GM18907 (cell line): ENCODE data around the gene CD38.
"Not testable (repeated sequence)": the region's sequence is repeated elsewhere in the genome, so short reads cannot be mapped to it uniquely, and the experiment has no call there.

Source experiments
- ATAC-seq: cut with Tn5 transposase; IDR thresholded peaks from one replicate; pipeline ENCODE4 v1.9.1; 2021; ENCODE audit warnings: mild to moderate bottlenecking, moderate library complexity; ENCODE audit not compliant: unreplicated experiment

Gene CD38

GRCh38 chr4:15778289-15779241 is at the start of gene CD38:
Gene CD38, plus strand, starts transcription at chr4:15778328. Its CDS starts 87 bp downstream, at chr4:15778415.
- ATAC-seq, result peak; percentile 76

DNA sequence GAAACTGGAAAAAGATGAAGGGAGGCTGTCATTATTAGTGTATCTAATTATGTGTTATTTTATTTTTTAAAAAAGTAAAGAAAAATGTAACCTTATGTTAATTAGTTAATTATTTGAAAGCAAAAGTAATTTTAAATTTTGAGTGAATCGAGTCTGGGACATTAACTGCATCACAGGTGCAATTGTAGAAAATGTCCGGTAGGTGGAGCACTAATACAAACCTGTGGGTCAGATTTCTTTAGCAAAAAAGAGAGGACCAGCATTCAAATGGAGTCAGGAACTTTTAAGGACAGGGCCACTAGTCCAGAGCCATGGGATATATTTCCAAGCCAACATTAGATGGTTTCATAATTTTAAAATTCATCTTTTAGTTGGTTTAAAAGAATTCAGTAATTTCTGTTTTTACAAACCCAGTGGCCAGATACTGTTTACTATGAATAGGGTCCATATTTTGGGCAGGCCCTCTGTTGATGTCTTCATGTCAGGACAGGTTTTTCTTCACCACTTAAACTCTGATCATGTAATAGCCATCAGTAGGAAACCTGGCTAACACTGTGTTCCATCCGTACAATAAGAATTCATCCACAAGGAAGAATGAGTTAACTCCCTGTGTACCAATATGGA is 48.1 kb upstream of the CD38 start:
- peak; percentile 64 for ATAC-seq

GRCh38 chr4:15733061-15733460 is 45.1 kb upstream of the CD38 start:
- not testable (repeated sequence) for ATAC-seq

DNA sequence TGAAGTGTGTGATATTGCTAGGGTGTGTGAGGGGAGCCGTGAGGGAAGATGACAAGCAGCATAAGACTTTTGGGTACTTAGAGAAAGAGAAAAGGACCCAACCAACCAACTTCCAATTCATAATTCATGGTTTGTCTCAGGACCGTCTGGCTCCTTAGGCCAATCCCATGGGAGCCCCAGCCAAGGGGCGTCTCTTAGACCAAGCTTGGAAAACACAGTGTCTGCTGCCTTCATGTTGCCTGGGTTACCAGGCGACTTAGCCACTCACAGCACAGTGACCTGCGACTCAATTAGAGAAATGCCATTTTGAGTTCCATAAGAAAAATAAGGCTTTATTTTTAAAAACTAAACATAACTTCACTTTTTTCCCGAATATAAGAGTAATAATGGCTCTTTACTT is 42.6 kb upstream of the CD38 start:
- no peak for ATAC-seq

GRCh38 chr4:15736514-15737050 is 41.5 kb upstream of the CD38 start:
- no peak for ATAC-seq

- no peak for ATAC-seq
These were observed 40.9 kb upstream of the CD38 start for GRCh38 chr4:15737255-15737654.

GRCh38 chr4:15738877-15739276 is 39.3 kb upstream of the CD38 start:
- ATAC-seq, result no peak

GRCh38 chr4:15740764-15741404 is 37.2 kb upstream of the CD38 start:
- no peak for ATAC-seq

DNA sequence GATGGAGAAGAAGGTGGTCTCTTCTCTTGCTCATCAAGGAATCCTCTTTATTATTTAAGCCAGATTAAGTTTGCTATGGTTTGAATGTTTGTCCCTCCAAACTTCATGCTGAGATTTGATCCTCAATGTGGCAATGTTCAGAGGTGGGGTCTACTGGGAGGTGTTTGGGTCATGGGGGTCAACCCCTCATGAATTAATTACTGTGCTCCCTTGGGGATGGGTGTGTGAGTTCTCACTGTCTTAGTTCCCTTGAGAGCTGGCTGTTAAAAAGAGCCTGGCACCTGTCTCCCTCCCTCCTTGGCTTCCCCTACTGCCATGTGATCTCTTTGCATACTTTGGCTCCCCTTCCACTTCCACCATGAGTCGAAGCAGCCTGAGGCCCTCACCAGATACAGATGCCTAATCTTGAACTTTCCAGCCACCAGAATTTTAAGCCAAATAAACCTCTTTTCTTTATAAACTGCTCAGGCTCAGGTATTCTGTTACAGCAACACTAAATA is 36.0 kb upstream of the CD38 start:
- no peak for ATAC-seq

DNA sequence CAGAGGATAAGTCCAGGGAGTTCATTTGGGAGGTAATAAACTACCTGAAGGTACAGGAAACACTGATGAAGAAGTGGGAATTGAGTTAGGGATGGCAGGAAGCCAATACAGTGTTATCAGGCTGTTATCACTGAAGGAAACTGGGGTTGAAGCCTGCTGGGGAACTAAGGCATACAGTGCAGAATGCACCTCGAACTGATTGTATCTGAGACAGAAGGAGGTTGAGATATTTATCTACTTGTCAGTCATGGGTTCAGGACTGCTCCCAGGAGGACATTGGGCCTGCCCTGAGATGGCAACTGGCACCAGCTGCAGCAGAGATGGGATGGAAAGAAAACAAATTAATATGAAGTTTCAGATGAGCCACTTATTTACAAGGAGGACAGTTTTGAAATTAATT is 35.5 kb upstream of the CD38 start:
- ATAC-seq, result no peak

DNA sequence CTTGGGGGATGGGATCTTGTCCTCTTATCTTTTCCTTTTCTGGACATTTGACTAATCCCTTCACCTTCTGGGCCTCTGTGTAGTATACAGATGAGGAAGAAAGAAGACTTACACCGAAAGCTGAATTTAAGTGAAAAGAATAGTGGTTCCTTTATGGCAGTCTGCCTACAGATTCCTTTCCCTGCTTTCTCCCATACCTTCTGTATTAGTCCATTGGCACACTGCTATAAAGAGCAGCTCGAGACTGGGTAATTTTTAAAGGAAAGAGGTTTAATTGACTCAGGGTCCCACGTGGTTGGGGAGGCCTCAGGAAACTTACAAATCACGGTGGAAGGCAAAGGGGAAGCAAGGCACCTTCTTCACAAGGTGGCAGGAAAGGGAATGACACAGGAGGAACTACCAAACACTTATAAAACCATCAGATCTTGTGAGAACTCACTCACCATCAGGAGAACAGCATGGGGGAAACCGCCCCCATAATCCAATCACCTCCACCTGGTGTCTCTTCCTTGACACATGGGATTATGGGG is 34.0 kb upstream of the CD38 start:
- ATAC-seq, result no peak

DNA sequence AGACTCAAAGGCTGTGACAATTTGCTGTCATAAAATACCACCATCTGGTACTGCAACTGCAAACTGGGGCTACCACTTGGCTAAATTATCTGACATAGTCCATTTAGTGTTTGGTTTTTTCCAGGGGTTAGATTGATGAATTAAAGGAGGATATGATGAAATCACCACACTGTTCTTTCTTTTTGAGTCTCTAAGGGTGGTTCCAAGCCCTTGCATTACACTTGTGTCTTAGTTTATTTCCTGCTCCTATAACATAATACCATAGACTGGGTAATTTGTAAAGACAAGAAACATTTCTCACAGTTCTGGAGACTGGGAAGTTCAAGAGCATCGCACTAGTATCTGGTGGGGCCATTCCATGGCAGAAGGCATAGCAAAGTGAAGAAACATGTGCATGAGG is 32.0 kb upstream of the CD38 start:
- ATAC-seq, result no peak

GRCh38 chr4:15749001-15749400 is 29.1 kb upstream of the CD38 start:
- ATAC-seq, result no peak

DNA sequence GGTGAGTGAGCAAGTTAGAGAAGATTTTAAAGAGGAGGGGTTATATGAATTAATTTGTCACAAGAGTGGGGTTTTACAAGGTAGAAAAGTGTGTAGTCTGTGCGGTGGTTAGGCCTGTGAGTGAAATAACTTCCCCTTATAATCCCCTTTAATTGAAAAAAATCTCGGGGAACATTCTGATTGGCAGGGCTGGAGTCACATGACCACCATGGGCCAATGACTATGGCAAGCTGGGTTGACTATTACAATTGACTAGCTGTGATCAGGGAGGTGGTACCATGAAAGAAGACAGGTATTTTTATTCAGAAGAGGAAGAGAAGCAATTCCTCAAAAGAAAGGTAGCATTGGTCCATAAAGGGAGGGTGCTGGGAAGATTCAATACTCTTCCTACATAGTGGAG is 27.0 kb upstream of the CD38 start:
- no peak for ATAC-seq

DNA sequence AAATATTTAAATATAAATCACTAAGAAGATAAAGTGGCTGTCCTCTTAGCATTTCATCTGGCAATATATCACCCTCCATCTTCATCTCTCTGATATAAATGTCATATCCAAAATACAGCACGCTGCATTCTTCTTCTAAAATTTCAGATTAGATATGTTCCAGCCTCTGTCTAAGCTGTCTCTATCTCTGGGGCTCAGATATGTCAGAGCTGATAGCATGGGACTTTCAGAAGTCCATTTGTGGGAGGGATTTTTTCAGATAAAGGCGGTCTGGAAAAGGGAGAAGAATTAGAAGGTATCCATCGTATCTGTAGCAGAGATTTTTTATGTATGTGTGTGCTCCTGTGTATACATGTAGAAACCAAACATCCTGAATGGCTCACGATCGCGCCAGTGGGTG is 25.0 kb upstream of the CD38 start:
- no peak for ATAC-seq

DNA sequence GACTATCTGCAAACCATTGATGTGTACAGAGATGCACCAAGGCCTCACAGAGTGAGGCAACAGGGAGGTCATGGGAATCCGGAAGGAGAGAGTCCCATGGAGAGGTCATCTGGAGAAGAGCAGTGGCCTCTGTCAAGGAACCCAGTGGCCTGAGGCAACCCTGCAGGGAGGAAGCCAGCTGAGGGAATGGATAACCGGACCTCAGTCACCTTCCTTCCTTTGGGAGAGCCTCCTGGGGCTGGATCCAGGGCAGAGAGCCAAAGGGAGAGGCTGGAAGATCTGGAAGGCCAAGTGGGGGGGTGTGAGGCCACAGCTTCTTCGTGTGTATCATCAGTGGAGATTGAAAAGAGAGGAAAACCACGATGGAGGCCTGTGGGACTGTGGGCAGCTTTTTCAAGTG is 24.3 kb upstream of the CD38 start:
- no peak for ATAC-seq

DNA sequence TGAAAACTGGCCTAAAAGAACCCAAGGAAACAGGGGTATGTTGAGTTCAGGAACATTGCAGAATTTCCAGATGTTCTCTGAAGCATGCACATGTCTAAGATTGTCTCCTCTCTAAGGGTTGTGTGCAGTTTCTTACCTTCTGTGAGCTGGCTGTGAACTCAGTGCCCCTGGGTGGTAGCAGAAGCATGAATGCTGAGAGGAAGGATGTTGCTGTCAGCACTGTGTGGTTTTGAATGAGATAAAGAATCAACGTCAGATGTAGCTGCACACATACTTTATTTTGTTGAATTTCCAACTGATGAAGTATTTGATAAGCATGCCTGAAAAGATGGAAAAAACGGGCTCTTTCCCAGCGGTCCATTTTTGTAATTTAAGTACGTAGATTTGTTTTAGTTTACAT is 23.8 kb upstream of the CD38 start:
- no peak for ATAC-seq

DNA sequence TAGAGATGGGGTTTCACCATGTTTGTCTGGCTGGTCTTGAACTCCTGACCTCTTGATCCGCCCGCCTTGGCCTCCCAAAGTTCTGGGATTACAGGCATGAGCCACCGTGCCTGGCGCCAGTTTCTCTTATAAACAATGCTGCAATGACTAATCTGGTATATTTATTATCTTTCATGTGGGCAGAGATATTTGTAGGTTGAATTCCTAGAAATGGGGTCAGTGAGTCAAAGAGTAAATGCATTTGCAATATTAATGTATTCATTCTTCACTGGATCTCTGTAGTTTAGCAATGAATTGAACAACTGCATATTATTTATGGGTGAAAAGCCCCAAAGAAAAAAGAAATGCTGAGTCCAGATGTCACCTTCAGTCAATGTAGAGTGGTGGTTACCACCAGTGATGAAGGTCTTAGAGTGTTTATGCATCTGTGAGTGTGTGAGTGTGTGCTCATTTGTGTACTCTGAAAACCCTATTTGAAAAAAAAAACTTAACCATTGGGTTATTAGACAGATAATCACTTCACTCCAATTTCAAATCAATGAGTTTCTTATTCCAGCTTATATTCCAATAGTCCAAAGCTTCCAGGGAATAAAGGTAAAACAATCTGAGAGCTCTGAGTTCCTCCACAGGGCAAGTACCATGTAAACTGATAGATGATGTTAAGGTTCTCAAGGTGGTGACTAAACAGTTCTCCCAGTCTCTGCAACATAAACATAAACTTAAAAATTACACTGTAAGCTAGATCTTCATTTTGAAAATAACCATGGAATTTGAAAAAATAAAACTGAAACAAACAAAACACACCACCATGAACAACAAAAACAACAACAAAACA is 22.6 kb upstream of the CD38 start:
- peak; percentile 28 for ATAC-seq

DNA sequence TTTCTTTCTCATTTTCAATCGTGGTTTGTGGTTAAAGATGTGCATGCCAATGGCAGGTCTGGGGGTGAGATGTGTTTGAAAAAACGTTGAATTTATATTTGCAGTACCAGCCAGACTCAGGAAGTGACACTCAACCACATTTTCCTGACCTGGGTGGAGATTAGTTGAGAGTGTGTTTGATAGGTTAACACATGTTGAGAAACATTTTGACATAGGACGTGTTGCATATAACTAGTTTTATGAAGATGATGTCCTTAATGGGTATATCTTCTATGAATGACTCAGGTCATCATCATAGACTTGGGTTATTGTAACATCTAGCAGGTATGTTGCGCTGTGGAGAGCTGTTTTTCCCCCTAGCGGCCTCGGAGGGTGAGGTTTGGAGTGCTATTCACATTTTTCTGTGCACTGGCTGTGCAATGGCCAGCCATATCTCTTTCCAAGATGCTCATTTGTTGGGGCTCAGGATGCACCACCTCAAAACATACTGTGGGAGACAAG is 21.7 kb upstream of the CD38 start:
- ATAC-seq, result peak; percentile 89

- no peak for ATAC-seq
These were observed 21.1 kb upstream of the CD38 start for GRCh38 chr4:15757054-15757453.
